ENCODE data around the gene MATN1.
"Not testable (repeated sequence)": the region's sequence is repeated elsewhere in the genome, so short reads cannot be mapped to it uniquely, and the experiment has no call there.

MATN1 gene

DNA sequence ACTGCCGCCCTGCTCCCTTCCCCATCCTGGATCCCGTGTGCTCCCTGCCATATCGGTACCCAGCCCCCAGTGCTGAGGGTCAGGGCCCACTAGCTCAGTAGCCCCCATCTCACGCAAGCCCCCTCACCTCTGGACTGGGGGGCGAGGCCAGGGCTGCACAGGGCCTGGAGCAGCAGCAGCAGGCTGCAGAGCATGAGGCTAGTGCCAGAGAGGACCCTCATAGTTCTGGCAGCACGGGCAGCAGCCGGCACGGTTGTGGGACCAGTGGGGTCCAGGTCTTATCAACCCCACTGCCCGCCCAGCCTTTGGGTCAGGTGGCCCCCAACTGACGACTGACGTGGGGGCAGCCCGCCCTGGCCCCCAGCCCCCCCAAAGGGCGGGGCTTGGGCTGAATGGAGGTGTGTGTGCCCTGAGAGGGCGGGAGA is at the start of gene MATN1:
Gene MATN1 (minus strand): TSS at position 255 of the 425 bp plus-strand sequence. CDS start 34 bp downstream, at position 221.
- DNase-seq = no peak

GRCh38 chr1:30771005-30771404 is 47.6 kb upstream of the MATN1 start:
- no peak for DNase-seq

DNA sequence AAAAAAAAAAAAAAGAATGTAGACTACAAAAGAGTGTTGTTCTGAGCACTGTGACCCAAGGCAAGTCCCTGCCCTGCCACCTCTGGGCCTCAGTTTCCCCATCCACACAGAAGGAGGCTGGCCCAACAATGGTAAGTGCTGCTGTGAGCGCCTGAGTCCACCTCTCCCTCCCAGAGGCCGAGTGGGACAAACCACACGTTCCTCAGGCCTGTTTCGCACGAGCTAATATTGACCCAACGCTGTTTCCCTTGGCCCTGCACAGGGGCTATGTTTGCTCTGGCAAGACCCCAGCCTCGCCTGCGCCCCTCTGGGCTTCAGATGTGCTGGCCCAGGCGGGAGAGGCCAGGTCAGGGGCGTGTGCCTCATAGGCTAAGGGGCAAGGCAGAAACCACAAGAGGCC is 46.8 kb upstream of the MATN1 start:
- DNase-seq = no peak

DNA sequence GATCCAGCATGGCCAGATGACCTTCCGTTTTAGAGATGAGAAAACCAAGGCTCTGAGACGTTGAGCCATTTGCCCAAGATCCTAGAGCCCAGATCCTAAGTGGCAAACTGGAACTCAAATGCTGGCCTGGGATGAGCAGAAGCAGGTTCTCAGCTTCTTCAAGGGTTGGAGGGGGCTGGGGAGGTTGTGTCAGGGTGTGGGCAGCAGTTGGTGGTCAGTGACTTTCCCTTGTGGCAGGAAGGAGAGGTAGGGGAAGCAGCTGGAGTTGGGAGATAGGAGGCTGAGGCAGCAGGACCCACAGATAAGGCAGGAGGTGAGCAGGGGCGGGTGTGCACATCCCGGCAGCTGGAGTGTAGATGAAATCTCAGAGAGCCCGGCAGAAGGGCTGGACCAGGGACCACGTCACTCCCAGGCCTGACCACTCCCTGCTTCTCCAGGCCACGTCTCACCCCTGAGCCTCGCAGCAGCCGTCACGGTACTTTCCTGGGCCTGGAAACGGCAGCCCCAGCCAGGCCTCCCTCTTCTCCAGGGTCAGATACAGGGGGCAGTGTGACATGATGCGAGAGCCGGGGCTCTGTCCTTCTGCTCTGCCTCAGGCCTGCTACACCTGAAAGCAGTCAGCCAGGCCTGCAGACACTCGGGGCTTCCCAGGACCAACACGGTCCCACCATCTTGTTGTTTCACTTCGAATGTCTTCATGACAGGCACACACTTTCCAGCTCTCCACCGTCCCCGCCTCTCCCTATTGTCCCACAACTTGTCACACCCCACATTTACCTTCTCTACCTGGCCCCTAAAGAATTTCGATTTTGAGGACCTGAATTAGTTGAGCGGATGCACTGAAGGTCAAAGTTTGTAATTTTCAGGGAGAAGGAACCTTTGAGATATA is 45.7 kb upstream of the MATN1 start:
- DNase-seq = no peak

DNA sequence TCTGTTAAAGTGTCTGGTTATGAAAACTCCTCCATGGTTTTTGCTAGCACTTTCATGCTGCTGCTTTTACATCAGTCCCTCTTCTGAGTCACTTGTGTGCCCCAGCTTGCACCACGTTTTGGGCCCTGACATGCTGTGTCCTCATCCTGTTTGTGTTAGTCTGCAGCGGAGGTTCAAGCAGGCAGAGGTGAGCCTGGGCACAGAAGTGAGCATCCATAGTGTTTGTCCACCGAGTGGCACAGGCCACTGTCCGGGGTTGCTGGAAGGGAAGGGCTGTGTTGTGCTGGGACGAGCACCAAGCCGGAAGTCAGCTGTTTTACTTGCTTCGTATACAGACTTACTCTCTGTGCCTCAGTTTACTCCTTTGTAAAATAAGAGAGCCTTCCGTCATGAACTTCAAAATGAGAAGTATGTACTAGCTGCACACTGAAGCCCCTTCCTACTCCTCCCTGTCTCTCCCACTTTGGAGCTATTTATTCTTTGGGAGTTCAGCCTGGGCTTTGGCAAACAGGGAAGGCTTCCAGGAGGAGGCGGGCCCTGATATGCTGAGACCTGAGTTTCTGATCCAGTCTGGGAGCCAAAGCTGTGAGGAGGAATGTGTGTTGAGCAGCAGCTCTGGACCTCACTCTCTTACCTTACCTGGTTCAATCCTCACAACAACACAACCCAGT is 44.9 kb upstream of the MATN1 start:
- DNase-seq = no peak

GRCh38 chr1:30766948-30767347 is 43.6 kb upstream of the MATN1 start:
- not testable (repeated sequence) for DNase-seq

DNA sequence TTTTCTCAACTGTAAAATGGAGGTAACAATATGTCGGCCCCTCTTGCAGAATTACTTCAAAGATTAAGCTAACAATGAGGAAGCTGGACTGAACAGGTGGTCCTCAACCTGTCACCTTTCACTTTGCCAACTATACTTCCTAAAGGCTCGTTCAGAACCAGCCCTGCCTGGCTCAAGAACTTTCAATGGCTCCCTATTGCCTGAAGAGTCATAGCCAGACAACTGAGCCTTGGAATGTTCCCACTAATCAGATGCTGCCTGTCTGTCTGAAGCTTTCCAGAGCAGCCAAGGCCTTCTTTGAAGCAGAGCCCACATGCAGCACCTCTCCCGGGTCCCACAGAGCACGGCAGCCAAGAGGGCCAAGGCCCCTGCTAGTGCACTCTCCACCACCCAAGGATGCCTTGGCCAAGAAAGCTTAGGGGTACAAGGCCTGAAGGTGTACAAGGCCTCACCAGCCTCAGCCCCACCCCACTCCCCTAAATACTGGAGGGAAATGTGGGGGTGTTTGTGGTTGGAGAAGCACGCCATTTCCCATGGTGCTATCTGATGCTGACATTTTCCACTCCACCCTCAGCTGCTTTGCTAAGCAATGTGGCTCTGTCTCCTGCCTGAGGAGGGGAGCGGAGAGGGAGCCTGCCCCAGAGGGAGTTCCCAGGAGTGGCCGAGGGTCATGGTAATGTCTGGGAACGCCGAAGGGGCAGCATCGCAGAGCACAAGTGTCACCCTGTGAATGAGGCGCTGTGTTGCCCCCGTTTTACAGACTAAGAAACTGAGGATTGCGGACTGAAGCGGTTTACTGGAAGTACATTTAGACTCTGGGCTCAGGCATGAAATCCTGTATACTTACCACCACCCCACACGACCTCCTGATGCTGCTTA is 42.4 kb upstream of the MATN1 start:
- no peak for DNase-seq

DNA sequence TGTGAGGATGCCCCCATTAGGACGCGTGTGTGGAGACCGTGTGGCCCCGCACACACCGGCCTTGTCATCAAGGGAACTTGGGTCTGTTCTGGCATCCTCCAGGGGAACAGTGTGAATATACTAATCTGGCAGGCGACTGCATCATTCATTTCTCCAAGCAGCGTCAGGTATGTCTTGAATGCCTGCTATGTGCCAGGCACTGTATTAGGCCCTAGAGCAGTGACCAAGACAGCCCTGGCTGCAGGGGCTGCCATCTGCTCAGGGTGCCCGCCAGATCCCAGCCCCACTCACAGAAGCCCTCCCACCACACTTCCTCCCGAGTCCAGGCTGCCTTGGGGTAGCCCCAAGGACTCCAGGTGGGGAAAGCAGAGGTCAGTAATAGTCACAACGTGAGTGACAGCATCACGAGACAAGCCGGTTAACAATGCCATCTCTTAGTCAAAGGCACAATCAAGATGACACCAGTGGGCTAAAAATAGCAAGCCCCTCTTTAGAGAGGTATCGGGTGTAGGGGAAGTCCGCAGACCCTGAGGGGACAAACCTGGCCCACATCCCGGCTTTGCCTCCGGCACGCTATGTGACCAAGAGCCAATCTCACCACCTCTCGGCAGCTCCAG is 41.7 kb upstream of the MATN1 start:
- DNase-seq = no peak

GRCh38 chr1:30764396-30764795 is 41.0 kb upstream of the MATN1 start:
- no peak for DNase-seq

DNA sequence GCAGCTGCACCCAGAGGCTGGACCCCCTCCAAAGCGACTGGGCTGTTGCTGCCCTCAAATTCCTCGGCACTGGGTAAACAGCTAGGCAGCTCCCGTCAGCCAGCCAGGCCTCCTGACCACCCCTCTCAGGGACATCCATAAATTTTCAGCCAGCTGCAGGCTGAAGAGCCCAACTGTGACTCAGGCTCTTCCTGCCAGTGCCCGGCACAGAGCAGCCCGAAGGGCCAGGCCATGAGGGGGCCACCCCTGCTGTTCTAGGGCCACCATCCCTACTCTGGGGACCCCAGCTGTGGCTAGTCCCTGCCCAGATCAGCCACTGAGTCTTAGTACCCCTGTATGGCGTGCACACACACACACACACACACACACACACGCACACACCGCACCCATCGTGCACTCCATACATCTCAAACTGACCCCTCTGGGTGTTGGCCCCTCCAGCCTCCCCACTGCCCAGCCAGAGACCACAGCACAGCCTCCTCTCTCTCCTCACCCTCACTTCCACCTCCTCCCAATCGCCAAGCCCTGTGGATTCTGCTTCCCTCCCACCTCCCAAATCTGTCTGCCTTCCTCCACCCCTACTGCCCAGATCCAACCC is 40.4 kb upstream of the MATN1 start:
- DNase-seq = no peak

GRCh38 chr1:30762930-30763650 is 39.7 kb upstream of the MATN1 start:
- no peak for DNase-seq

- no peak for DNase-seq
Measured at GRCh38 chr1:30762152-30762929, 39.0 kb upstream of the MATN1 start.

DNA sequence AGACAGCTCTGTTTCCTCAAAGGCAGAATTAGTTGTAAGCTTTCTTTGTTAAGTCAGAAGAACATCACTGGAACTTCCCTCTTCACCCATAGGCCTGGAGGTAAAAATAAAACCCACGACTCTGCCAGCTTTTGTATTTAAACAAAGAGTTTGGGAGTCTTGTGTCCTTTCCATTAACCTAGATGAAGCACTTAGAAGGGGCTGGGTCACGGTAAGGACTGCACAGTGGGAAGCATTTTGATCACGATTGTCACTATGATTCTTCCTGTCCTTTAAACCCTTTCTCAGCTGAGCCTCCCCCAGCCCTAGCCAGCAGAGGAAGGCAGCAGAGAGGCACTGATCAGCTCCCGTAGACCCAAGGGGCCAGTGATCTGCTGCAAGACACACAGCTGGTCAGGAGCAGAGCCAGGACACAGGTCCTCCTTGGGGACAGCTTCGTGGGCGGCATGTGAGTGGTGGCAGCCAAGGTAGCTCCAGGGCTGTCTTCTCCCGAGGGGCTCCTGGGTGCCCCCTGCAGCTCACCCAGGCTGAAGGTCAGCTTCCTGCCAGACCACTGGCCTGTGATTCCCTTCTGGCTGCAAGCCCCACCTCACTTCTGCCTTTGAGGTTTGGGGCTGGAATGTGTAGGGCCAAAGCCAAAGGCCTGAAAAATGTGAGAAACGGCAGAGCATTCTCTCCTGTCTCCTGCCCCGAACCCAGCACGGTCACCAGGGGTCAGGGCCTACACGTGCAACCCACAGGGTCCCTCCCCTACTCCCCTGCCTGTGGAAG is 38.2 kb upstream of the MATN1 start:
- no peak for DNase-seq

DNA sequence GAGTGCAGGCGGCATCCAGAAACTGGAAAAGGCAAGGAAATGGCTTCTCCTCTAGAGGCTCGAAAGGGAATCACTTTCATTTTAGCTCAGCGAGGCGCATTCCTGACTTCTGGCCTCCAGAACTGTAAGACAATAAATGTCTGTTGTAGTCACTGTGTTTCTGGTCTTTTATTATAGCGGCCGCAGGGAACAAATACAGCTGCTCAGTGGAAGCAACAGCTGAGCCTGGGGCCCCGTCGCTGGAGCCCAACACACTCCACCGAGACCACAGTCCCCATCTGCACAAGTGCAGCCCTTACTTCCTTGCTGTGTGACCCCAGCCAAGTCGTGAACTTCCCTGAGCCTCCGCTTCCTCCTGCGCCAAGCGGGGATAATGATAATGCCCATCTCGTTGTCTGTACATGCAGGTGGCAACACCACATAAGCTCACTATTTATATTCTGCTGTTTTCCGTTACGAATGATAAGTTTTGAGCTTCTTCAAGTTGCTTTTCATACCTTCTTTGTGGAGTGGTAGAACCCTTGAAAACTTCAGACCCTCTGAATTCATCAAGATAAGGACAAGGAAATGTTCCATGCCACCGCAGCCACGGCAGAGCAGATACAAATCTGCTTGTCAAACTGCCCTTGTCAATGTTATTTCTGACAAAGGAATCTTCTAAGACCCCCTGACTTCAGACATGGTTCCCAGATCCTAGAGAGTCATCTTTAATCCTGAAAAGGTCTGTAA is 37.4 kb upstream of the MATN1 start:
- no peak for DNase-seq

GRCh38 chr1:30759718-30760281 is 36.4 kb upstream of the MATN1 start:
- DNase-seq = no peak

GRCh38 chr1:30758785-30759380 is 35.5 kb upstream of the MATN1 start:
- no peak for DNase-seq

- no peak for DNase-seq
Measured at GRCh38 chr1:30758121-30758688, 34.8 kb upstream of the MATN1 start.
